Upper lobe of left lung (tissue), 6 donors: ENCODE results near the gene POU2F3. TPM values are rescaled to one million over a fixed set of nuclear protein-coding genes. Genes with fewer than 3 reads are reported as not detected.

Experiments
- ATAC-seq, 2 donors: fragments of 200-7000 bp; cut with Tn5 transposase; one replicate each; pipeline ENCODE4 v1.9.1; 2022; ENCODE audit warnings: mild to moderate bottlenecking in 2 of 2, moderate library complexity in 2 of 2; ENCODE audit not compliant: low FRiP score in 2 of 2
- DNase-seq, 2 donors: peaks; one replicate each; pipeline ENCODE4 v3.0.0-alpha.2; 2019 to 2020
- H3K27ac ChIP-seq, 4 donors: fragments of 200-600 bp; sonication (generic); one replicate each; pipeline ENCODE4 v1.5.1; 2016 to 2019
- H3K27me3 ChIP-seq, 4 donors: fragments of 200-600 bp; sonication (generic); one replicate each; pipeline ENCODE4 v1.5.1; 2017 to 2019
- H3K36me3 ChIP-seq, 4 donors: fragments of 200-600 bp; sonication (generic); one replicate each; pipeline ENCODE4 v1.5.1; 2016 to 2019
- H3K4me1 ChIP-seq, 4 donors: fragments of 200-600 bp; sonication (generic); one replicate each; pipeline ENCODE4 v1.5.1; 2018 to 2019
- H3K4me3 ChIP-seq, 4 donors: fragments of 200-600 bp; sonication (generic); one replicate each; pipeline ENCODE4 v1.5.1; 2017 to 2019; ENCODE audit warnings: mild to moderate bottlenecking in 2 of 4, moderate library complexity in 1 of 4
- H3K9me3 ChIP-seq, 4 donors: fragments of 200-600 bp; sonication (generic); one replicate each; pipeline ENCODE4 v1.5.1; 2018 to 2019
- CTCF ChIP-seq, 6 experiments: fragments of 450-650 bp in 4 of 6; fragments of 200-600 bp in 2 of 6; sonication (generic) in 2 of 6; IDR thresholded peaks; one replicate each; pipeline ENCODE4 v1.5.1; 2016 to 2019; ENCODE audit warnings: antibody characterized with exemption in 6 of 6
- EP300 ChIP-seq, 4 donors: sonication (generic); formaldehyde crosslinking; IDR thresholded peaks; one replicate each; pipeline ENCODE4 v1.5.1; 2017; ENCODE audit warnings: antibody characterized with exemption in 4 of 4, control low read depth in 2 of 4
- POLR2A ChIP-seq, 4 donors: fragments of 450-650 bp; IDR thresholded peaks; one replicate each; pipeline ENCODE4 v1.5.1; 2016 to 2017; ENCODE audit warnings: antibody characterized with exemption in 4 of 4, mild to moderate bottlenecking in 2 of 4
- POLR2AphosphoS5 ChIP-seq, 2 donors: sonication (generic); formaldehyde crosslinking; IDR thresholded peaks; one replicate each; pipeline ENCODE4 v1.5.1; 2017; ENCODE audit warnings: antibody characterized with exemption in 2 of 2
- WGBS, 2 donors: methylation state at CpG; one replicate each; pipeline ENCODE4 v1.1.5; 2017 to 2018; 5-methylcytosine and 5-hydroxymethylcytosine counted together
- total RNA-seq, 6 donors: library from RNA; depleted of rRNA in 4 of 6; stranded (reverse); fragments of >200 nt in 4 of 6; gene quantifications; one replicate each; pipeline versions ENCODE4 v1.1.0 to v1.2.1, GENCODE V29; 2016 to 2021
- donor health status: DM: no; HTN: no; CAD: no; lungs with moderate emphysema.
- donor health status: DM: no; HTN: yes; CAD: no; lungs with severe emphysema.

The POU2F3 gene
- total RNA-seq, 6 donors from 2014 or later, result 1.7 to 21.0 (median 3.5) TPM

- ATAC-seq (peak; percentile 3 to 32), DNase-seq (peak; percentile 30 to 89)
- H3K4me3 ChIP-seq, result peak overlapping the region; percentile 21 to 87 (median 73)
- TF ChIP-seq POLR2A (IDR thresholded peaks at IDR 0.05), result no peak
- no peak for TF ChIP-seq EP300 (IDR thresholded peaks at IDR 0.05)
- no peak for TF ChIP-seq POLR2AphosphoS5 (IDR thresholded peaks at IDR 0.05)
- TF ChIP-seq CTCF (IDR thresholded peaks at IDR 0.05), result no peak
- 0 to 1% methylated on average over 14 to 18 of the region's 19 CpGs for WGBS, 2 donors
- no peaks in the 10 kb centered on the region for H3K27me3 ChIP-seq
- peak overlapping the region; percentile 94 to 99 (median 98) for H3K27ac ChIP-seq
- H3K9me3 ChIP-seq, result no peaks in the 10 kb centered on the region
- peaks cover 0 to 5% (median 0%) of the 10 kb centered on the region in 4 donors for H3K36me3 ChIP-seq
- peaks cover 14 to 49% (median 20%) of the 10 kb centered on the region in 4 donors for H3K4me1 ChIP-seq
Observed at GRCh38 chr11:120335556-120335907, 95.6 kb downstream of the POU2F3 start.

- ATAC-seq (peak; percentile 92 to 93), DNase-seq (peak; percentile 93 to 99)
- no peaks in the 10 kb centered on the region for H3K9me3 ChIP-seq
- TF ChIP-seq CTCF (IDR thresholded peaks at IDR 0.05), result no peak
- TF ChIP-seq EP300 (IDR thresholded peaks at IDR 0.05), result peak in 1 of 4 donors; percentile 64
- TF ChIP-seq POLR2A (IDR thresholded peaks at IDR 0.05), result peak in 3 of 4 donors; percentile 68 to 82 (median 70)
- TF ChIP-seq POLR2AphosphoS5 (IDR thresholded peaks at IDR 0.05), result peak in 1 of 2 donors; percentile 66
- peaks cover 17 to 49% (median 22%) of the 10 kb centered on the region in 4 donors for H3K4me1 ChIP-seq
- WGBS, 2 donors, result 0% methylated on average over 6 to 30 of the region's 92 CpGs
- peaks cover 0 to under 1% (median 0%) of the 10 kb centered on the region in 4 donors for H3K36me3 ChIP-seq
- H3K27me3 ChIP-seq, result no peaks in the 10 kb centered on the region
- peak within 1 kb of the TSS; percentile 94 to 99 (median 98) for H3K27ac ChIP-seq
- peak within 1 kb of the TSS; percentile 68 to 87 (median 82) for H3K4me3 ChIP-seq
Observed at GRCh38 chr11:120335908-120336640, 96.1 kb downstream of the POU2F3 start, which contains the start of gene ARHGEF12. Gene ARHGEF12 (plus strand): TSS chr11:120336413. CDS start chr11:120337244, 831 bp downstream.

GRCh38 chr11:120336641-120337354 is 96.9 kb downstream of the POU2F3 start:
- no peak for TF ChIP-seq EP300 (IDR thresholded peaks at IDR 0.05)
- peak in 2 of 4 donors; percentile 9 to 21 for TF ChIP-seq POLR2A (IDR thresholded peaks at IDR 0.05)
- no peak for TF ChIP-seq POLR2AphosphoS5 (IDR thresholded peaks at IDR 0.05)
- no peak for TF ChIP-seq CTCF (IDR thresholded peaks at IDR 0.05)
- DNase-seq, result peak; percentile 34 to 92
- Histone ChIP-seq H3K36me3 (no peaks in the 10 kb centered on the region), H3K4me1 (peaks cover 21 to 48% (median 25%) of the 10 kb centered on the region in 4 donors), H3K4me3 (peak overlapping the region; percentile 68 to 87 (median 82)), H3K27ac (peak overlapping the region; percentile 94 to 99 (median 98)), H3K27me3 (no peaks in the 10 kb centered on the region), H3K9me3 (no peaks in the 10 kb centered on the region)
- ATAC-seq, result peak; percentile 60 to 67
- 1% methylated on average over 37 of the region's 56 CpGs for WGBS, 2 donors

GRCh38 chr11:120337355-120338106 is 97.6 kb downstream of the POU2F3 start:
- DNase-seq (no peak), ATAC-seq (no peak)
- Histone ChIP-seq H3K4me1 (peaks cover 25 to 47% (median 30%) of the 10 kb centered on the region in 4 donors), H3K36me3 (no peaks in the 10 kb centered on the region), H3K9me3 (no peaks in the 10 kb centered on the region), H3K4me3 (peak overlapping the region; percentile 68 to 87 (median 82)), H3K27me3 (no peaks in the 10 kb centered on the region), H3K27ac (peak overlapping the region; percentile 94 to 99 (median 98))
- 18 to 24% methylated on average over 18 of the region's 18 CpGs for WGBS, 2 donors
- TF ChIP-seq EP300 (IDR thresholded peaks at IDR 0.05) (no peak), POLR2AphosphoS5 (IDR thresholded peaks at IDR 0.05) (no peak), POLR2A (IDR thresholded peaks at IDR 0.05) (no peak), CTCF (IDR thresholded peaks at IDR 0.05) (no peak)
